Right atrium auricular region (tissue), 2 donors: ENCODE data around the gene ADGRG3. TPM values are rescaled to one million over a fixed set of nuclear protein-coding genes. Genes with fewer than 3 reads are reported as not detected.
A peak's percentile ranks its signal among the peaks of the same experiment; 100 is the strongest.
"Not testable (repeated sequence)": the region's sequence is repeated elsewhere in the genome, so short reads cannot be mapped to it uniquely, and the experiment has no call there.

Experiments
- DNase-seq: peaks from one replicate; pipeline ENCODE4 v3.0.0-alpha.2; 2019; ENCODE audit warnings: low spot score
- H3K27ac ChIP-seq, 2 donors: fragments of 200-600 bp; sonication (generic); 1 replicate in 1 of 2; 2 replicates in 1 of 2; pipeline ENCODE4 v1.5.1; 2016 to 2019
- H3K27me3 ChIP-seq, 2 donors: fragments of 200-600 bp; sonication (generic); one replicate each; pipeline versions ENCODE4 v1.5.1 to v1.6.0; 2017 to 2019
- H3K36me3 ChIP-seq: fragments of 200-600 bp; sonication (generic); one replicate; pipeline ENCODE4 v1.5.1; 2016
- H3K4me1 ChIP-seq, 2 donors: fragments of 200-600 bp; sonication (generic); one replicate each; pipeline versions ENCODE4 v1.5.1 to v1.6.0; 2017 to 2019
- H3K4me3 ChIP-seq, 2 donors: fragments of 200-600 bp; sonication (generic); 1 replicate in 1 of 2; 2 replicates in 1 of 2; pipeline ENCODE4 v1.5.1; 2017 to 2019; ENCODE audit warnings: mild to moderate bottlenecking in 1 of 2, moderate library complexity in 1 of 2
- H3K9me3 ChIP-seq, 2 donors: fragments of 200-600 bp; sonication (generic); one replicate each; pipeline ENCODE4 v1.5.1; 2019
- CTCF ChIP-seq, 2 donors: fragments of 200-600 bp; sonication (generic); IDR thresholded peaks; one replicate each; pipeline ENCODE4 v1.5.1; 2019; ENCODE audit warnings: antibody characterized with exemption in 2 of 2
- total RNA-seq, 2 donors: library from RNA; depleted of rRNA; stranded (reverse); fragments of >200 nt; gene quantifications; one replicate each; pipeline ENCODE4 v1.1.0, GENCODE V29; 2016

Gene ADGRG3
- total RNA-seq, 2 donors from 2014 or later = 0.75 to 1.0 TPM

- no peaks in the 10 kb centered on the region for H3K27me3 ChIP-seq
These were observed 59.5 kb downstream of the ADGRG3 start for GRCh38 chr16:57727610-57728009.

GRCh38 chr16:57728336-57729181, 60.5 kb downstream of the ADGRG3 start:
- no peak for TF ChIP-seq CTCF (IDR thresholded peaks at IDR 0.05)
- no peak overlapping the region for H3K27ac ChIP-seq
- H3K4me3 ChIP-seq = no peak overlapping the region
- no peak for DNase-seq
- no peaks in the 10 kb centered on the region for H3K9me3 ChIP-seq
- H3K4me1 ChIP-seq = no peaks in the 10 kb centered on the region
- no peaks in the 10 kb centered on the region for H3K36me3 ChIP-seq
- no peaks in the 10 kb centered on the region for H3K27me3 ChIP-seq

More at GRCh38 chr16:57727610-57728009, 59.5 kb downstream of the ADGRG3 start:
- no peaks in the 10 kb centered on the region for H3K9me3 ChIP-seq
- no peak overlapping the region for H3K4me3 ChIP-seq
- DNase-seq = no peak
- TF ChIP-seq CTCF (IDR thresholded peaks at IDR 0.05) = no peak
- no peaks in the 10 kb centered on the region for H3K4me1 ChIP-seq
- H3K36me3 ChIP-seq = no peaks in the 10 kb centered on the region
- no peak overlapping the region for H3K27ac ChIP-seq

GRCh38 chr16:57729182-57729484, 61.0 kb downstream of the ADGRG3 start:
- Histone ChIP-seq H3K36me3 (no peaks in the 10 kb centered on the region), H3K4me1 (peaks cover 0 to 1% of the 10 kb centered on the region in 2 donors), H3K27ac (no peak overlapping the region), H3K9me3 (no peaks in the 10 kb centered on the region), H3K4me3 (no peak overlapping the region), H3K27me3 (no peaks in the 10 kb centered on the region)
- DNase-seq = no peak
- no peak for TF ChIP-seq CTCF (IDR thresholded peaks at IDR 0.05)

- H3K27me3 ChIP-seq, H3K9me3 ChIP-seq, DNase-seq, H3K4me1 ChIP-seq, H3K36me3 ChIP-seq, H3K27ac ChIP-seq, H3K4me3 ChIP-seq: not testable (repeated sequence)
These were observed 61.7 kb downstream of the ADGRG3 start for GRCh38 chr16:57729852-57730251.

GRCh38 chr16:57730771-57731730, 62.9 kb downstream of the ADGRG3 start:
- no peaks in the 10 kb centered on the region for H3K9me3 ChIP-seq
- no peaks in the 10 kb centered on the region for H3K36me3 ChIP-seq
- TF ChIP-seq CTCF (IDR thresholded peaks at IDR 0.05) = no peak
- no peak for DNase-seq
- H3K27ac ChIP-seq = no peak overlapping the region
- H3K4me1 ChIP-seq = peaks cover 0 to 9% of the 10 kb centered on the region in 2 donors
- H3K4me3 ChIP-seq = no peak overlapping the region
- H3K27me3 ChIP-seq = no peaks in the 10 kb centered on the region

- H3K27me3 ChIP-seq = no peaks in the 10 kb centered on the region
- no peak for DNase-seq
- no peaks in the 10 kb centered on the region for H3K9me3 ChIP-seq
- H3K36me3 ChIP-seq = no peaks in the 10 kb centered on the region
- H3K27ac ChIP-seq = peak overlapping the region in 1 of 2 donors; percentile 49
- H3K4me3 ChIP-seq = no peak overlapping the region
- TF ChIP-seq CTCF (IDR thresholded peaks at IDR 0.05) = no peak
- H3K4me1 ChIP-seq = peaks cover 0 to 19% of the 10 kb centered on the region in 2 donors
These were observed 63.9 kb downstream of the ADGRG3 start for GRCh38 chr16:57732037-57732436.
